ENCODE measurements around the gene CYBRD1.
A peak's percentile ranks its signal among the peaks of the same experiment; 100 is the strongest.
"Not testable (repeated sequence)": the region's sequence is repeated elsewhere in the genome, so short reads cannot be mapped to it uniquely, and the experiment has no call there.

The CYBRD1 gene, protein sequence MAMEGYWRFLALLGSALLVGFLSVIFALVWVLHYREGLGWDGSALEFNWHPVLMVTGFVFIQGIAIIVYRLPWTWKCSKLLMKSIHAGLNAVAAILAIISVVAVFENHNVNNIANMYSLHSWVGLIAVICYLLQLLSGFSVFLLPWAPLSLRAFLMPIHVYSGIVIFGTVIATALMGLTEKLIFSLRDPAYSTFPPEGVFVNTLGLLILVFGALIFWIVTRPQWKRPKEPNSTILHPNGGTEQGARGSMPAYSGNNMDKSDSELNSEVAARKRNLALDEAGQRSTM

DNA sequence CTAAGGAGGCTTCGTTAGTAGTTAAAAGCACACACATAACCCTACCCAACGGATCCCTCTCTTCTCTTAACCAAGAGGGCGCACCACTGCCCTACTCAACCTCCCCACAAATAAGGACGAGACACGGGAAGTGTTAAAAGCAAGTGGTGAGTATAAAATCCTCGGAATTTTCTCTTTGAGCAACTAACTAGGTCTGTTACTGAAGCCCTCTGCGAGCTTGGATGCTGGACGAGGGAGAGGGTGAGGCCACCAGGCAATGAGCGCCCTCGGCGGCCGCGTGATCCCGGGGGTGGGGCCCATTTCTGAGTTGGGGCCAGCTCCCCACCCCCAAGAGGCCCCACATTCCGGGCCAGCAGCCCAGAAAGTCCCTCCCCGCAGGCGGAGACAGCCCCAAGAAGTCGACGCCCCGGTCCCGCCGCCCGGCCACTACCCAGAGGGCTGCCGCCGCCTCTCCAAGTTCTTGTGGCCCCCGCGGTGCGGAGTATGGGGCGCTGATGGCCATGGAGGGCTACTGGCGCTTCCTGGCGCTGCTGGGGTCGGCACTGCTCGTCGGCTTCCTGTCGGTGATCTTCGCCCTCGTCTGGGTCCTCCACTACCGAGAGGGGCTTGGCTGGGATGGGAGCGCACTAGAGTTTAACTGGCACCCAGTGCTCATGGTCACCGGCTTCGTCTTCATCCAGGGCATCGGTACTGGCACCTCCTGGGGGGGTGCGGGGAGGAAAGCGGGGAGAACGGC lies at the start of gene CYBRD1:
Gene CYBRD1 (plus strand): TSS at position 423 of the 736 bp plus-strand sequence. CDS start 72 bp downstream, at position 495.
- peak; percentile 69 to 97 (median 80) for DNase-seq
- intact Hi-C loops (cut with DNase I) = no loop called here

DNA sequence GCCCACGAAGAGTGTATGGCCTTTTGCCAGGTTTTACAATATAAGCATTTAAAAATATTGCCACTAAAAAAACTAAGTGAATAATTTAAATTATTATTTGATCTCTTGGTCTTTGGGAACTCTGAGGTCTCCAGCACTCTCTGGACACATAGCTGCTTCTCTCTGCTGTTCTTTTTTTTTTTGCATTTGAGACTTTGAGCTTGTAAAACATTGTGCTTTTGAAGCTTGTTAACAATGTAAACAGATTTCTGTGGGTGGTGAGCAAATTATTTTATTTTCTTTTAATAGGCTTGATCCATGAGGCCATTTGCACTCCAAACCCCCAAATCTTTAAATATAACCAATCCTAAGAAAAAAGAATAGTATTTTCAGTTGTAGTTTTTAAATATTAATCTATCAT lies 46.3 kb upstream of the CYBRD1 start:
- intact Hi-C loops (cut with DNase I) = no loop called here

DNA sequence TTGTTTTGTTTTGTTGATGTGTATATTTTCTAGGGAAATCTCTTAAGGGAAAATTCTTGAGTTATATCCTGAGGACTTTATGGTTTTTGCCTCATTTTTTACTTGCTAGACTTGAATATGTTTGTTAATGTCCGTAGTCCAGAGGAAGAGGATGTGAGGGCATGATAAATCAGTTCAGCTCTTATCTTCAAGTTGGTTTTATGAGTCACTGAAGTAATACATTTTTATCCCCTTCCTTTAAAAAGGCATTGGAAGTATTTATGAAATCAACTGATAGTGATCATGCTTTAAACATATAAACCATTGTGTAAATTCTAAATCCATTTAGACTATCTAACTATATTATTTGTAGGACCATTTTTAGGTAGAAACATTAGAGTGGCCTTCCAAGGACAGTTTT lies 43.9 kb upstream of the CYBRD1 start:
- no peak for DNase-seq
- intact Hi-C loops (cut with DNase I) = no loop called here

More for the DNA sequence above, 46.3 kb upstream of the CYBRD1 start:
- no peak for DNase-seq

DNA sequence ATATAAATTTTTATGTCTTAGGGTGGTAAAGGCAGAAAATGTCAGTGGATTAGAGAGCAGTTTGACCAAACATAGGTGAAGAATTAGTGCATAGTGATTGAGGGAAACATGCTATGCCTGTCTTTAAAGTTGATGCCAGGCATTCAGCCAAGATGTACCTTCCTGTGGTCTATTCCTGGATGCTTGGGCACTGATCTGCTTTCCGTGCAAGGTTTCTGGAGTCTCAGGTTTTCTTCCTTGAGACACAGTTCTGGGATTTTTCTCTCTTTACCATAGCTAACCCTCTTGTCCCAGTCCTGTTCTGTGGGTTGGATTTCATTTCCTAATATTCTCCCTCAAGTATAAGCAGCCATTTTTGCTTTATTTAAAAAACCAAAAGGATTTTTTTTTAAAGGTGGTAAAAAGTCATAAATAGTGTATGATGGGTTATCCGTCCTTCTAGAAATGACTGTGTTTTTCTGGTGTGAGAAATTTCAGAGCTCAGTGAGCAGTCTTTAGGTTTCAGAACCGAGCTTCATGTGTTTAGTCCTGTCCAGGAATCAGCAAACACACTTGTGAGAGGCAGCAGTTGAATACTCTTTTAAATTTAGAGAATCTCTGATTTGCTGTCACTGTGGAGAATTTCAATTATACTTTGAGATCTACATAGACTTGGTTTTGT lies 43.0 kb upstream of the CYBRD1 start:
- DNase-seq = no peak
- intact Hi-C loops (cut with DNase I) = no loop called here

DNA sequence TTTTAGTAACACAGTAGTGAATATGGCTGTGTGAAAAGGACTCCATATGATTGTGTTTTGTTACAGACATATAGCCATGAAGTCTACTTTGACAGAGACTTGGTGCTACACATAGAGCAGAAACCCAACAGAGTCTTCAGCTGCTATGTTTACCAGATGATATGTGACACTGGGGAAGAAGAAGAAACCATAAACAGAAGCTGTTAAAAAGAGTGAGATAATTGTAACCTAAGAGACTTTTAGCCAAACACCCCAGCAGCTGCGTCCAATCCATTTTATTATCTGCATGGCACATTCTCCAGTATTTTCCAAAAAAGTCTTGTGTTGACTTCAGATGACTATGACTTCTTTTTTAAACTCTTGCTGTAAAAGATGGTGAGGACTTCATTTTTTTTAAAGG lies 41.4 kb upstream of the CYBRD1 start:
- DNase-seq = no peak
- intact Hi-C loops (cut with DNase I) = no loop called here

DNA sequence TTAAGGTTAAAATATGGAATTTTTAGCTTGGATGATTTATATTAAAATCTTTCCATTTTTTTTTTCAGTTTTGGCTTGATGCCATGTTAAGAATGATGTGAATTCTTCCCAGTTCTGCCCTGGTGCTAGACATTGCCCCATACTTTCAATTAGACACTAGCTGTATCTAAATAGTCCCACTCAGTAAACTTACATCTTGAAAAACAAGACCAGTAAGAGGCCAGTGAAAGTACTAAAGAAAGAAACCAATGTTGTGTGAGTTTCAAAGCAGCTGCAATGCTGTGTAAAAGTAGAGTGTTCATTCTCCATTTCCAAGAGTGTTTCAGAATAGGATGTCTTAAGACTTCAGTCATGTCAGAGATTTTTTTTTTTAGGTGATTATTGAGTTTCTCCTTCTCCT lies 40.0 kb upstream of the CYBRD1 start:
- DNase-seq = no peak
- intact Hi-C loops (cut with DNase I) = no loop called here

DNA sequence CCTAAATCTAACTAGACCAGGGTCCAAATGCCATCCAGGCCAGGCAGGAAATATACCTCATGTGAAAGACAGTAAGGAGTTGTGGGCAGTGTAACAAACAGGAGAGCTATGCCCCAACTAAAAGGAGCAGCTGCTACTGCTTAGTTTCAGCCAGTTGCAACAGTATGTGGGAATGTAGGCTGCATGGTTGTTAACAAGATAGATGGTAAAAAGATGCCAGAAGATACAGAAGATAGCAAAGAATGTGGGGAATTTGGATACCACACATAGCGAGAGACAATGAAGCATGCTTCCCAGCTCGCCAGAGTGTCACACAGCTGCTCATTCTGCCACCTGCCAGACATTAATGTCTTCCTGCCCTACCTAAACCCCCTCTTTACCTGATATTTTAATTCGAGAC lies 39.4 kb upstream of the CYBRD1 start:
- intact Hi-C loops (cut with DNase I) = no loop called here
- no peak for DNase-seq

DNA sequence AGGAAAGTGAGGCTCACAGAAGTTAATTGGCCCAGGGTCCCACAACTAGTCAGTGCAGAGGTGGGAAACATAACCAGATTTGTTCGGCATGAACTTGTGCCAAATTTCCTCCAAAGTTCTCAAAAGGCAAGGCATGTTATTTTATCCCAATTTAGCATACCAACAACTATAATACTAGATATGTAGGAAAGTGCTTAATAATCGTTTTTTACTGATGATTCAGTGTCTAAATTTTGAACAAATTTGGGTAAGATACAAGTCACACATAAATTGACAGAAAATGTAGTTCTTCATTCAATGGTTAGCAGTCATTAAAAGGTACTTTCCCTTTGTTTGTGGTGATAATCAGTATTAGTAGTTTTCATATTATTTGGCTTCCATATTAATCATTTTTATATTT lies 38.5 kb upstream of the CYBRD1 start:
- intact Hi-C loops (cut with DNase I) = no loop called here
- DNase-seq = no peak

DNA sequence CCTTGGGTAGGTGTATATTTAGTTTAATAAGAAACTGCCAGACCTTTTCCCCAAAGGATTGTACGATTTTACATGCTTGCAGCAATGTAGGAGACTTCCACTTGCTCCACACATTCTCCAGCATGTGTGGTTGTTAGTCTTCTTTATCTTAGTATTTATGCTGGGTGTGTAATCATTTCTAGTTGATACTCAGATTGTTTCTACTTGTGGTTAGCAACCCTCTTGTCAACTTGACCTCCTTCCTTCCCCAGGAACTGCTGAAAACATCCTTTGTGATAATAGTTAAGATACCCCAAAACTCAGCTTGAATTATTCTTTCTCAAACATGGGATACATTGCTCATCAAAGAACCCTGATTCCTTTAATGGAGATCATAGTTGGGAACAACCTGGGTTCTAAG lies 37.2 kb upstream of the CYBRD1 start:
- no peak for DNase-seq
- intact Hi-C loops (cut with DNase I) = no loop called here

DNA sequence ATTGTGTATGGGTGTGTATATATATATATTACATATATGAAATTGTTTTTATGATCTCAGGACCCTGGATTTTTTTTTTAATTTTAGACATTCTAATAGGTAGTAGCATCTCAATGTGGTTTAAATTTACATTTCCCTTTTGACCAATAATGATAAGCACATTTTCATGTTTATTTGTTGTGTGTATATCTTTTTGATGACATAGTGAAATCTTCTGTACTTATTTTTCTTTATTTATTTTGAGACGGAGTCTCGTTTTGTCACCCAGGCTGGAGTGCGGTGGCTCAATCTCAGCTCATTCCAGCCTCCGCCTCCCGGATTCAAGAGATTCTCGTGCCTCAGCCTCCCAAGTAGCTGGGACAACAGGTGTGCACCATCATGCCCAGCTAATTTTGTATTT lies 35.1 kb upstream of the CYBRD1 start:
- intact Hi-C loops (cut with DNase I) = no loop called here
- DNase-seq = no peak

DNA sequence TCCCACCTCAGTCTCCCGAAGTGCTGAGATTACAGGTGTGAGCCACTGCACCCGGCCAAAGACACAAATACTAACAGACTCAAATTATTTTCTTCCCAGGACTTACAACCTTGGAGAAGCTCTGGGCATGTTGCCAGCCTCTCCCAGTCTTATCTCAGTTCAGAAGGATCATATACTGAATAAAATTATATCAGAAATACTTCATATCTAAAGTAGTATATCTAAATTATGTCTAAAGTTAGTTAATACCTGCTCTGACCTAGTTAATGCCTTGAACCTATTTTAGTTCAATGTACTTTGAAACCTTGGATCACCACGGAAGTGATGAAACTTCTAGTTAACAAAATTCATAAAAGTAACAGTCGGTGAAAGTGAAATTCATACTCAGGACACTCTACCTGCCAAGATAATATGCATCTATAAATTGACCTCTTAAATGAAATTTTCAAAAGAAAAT lies 34.4 kb upstream of the CYBRD1 start:
- DNase-seq = no peak
- intact Hi-C loops (cut with DNase I) = no loop called here

DNA sequence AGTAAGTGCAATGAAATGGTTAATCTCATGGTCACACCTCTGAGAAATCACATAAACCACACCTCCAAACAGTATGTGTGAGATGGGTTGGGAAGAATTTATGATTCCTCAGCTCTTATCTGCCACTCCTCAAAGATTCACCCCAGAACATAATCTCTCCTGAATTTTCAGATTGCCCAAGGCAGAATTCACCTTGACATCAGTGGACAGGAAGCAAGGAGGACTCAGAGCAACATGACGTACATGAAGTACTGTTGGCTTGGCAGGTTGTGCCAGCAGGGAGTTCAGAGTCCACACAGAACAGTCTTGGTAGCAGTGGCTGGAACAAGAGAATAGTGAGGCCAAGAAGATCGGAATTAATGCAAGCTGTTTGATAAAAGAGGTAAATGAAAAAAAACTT lies 31.7 kb upstream of the CYBRD1 start:
- no peak for DNase-seq

DNA sequence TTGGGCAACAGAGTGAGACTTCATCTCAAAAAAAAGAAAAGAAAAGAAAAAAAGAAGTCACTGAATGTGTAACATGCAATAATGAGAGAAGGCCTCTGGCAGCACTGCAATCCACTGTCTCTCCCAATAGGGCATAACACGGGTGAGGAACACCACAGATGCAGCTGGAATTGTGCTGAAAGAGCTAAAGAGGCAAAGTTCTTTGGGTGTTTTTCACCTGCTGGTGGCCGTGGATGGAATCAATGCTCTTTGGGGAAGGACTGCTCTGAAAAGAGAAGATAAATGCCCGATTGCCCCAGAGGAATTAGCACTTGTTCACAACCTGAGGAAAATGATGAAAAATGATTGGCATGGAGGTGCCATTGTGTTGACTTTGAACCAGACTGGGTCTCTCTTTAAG lies 31.0 kb upstream of the CYBRD1 start:
- no peak for DNase-seq
- intact Hi-C loops (cut with DNase I) = no loop called here

More for the DNA sequence above, 31.7 kb upstream of the CYBRD1 start:
- intact Hi-C loops (cut with DNase I) = no loop called here

DNA sequence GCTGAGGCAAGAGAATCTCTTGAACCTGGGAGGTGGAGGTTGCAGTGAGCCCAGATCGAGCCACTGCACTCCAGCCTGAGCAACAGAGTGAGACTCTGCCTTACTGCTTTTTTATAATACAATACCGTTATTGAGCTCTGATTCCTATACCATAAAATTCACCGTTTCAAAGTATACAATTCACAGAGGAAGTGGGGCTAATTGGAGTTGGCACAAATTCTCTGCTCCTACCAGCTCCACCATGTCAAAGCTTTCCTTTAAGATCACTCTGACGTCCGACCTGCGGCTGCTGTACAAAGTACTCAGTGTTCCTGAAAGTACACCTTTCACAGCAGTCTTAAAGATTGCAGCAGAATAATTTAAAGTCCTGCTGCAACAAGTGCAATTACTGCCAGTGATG lies 29.6 kb upstream of the CYBRD1 start:
- intact Hi-C loops (cut with DNase I) = no loop called here
- DNase-seq = no peak

DNA sequence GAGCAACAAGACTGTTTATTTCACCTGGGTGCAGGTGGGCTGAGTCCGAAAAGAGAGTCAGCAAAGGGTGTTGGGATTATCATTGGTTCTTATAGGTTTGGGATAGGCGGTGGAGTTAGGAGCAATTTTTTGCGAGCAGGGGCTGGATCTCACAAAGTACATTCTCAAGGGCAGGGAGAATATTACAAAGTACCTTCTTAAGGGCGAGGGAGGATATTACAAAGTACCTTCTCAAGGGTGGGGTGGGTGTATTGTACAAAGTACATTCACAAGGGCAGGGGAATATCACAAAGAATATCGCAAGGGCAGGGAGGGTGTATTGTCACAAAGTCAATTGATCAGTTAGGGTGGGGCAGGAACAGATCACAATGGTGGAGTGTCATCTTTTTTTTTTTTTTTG lies 24.6 kb upstream of the CYBRD1 start:
- intact Hi-C loops (cut with DNase I); DNase-seq: not testable (repeated sequence)

DNA sequence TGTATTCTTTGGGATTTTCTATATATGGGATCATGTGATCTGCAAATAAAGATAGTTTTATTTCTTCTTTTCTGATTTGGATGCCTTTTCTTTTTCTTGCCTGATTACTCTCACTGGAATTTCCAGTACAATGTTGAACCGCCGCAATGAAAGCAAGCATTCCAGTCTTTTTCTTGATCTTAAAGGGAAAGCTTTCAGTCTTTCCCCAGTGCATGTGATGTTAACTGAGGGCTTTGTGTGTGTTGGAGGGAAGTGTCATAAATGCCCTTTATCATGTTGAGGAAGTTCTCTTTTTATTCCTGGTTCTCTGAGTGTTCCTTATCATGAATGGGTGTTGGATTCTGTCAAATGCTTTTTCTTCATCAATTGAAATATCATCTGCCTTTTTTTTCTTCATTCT lies 16.9 kb upstream of the CYBRD1 start:
- no peak for DNase-seq
- intact Hi-C loops (cut with DNase I) = no loop called here

DNA sequence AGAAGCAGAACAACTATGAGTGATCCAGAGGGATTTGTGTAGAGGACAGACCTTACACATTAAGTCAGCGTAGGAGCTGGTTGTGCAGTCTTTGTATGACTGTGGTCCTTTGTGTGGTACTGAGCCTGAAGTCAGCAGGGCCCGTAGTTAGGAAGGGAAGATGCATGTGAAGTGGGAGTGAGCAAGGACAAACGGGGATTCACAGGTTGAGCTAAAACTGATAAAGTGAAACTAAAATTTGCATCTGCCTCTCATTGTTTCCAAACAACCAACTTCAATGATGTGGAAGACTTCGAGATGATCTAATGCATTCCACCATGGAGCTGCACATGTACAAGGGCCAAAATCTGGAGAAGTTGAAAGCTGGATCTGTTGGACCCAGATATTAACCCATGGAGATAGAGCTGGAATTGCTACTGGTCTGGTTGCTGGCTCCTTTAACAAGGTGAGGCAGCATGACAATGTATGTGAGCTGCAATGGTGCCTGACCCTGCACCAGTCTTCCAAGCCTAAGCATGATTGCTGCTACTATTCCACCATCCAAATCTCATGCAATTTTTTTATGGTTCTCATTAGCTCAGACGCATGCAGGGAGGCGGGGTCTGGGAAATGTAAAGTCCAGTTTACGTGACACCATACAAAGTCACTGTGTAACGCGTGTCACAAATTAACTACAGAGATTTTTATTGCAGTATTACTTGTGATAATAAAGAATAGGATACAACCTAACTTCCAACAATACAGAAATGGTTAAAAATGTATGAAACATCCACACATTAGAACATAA lies 12.1 kb upstream of the CYBRD1 start:
- intact Hi-C loops (cut with DNase I) = no loop called here
- DNase-seq = no peak

DNA sequence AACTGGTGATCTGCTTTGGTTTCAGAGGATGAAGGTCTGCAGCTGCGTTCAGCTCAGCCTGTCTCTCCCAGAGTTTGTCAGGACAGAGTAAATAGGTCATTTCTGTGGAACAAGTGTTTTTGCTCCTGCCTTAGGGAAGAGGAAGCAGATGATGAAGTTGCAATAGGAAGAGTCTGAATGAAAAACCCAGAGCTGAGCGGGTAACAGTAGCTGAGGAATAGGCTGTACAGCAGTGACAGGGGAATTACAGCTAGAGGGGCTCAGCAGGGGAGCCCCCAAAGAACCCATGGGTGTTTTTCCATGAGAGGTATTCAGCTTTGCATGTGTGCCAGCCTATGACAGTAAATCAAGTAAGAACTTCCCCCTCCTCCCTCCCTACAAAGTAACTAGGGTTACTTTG lies 10.3 kb upstream of the CYBRD1 start:
- intact Hi-C loops (cut with DNase I) = no loop called here
- no peak for DNase-seq

DNA sequence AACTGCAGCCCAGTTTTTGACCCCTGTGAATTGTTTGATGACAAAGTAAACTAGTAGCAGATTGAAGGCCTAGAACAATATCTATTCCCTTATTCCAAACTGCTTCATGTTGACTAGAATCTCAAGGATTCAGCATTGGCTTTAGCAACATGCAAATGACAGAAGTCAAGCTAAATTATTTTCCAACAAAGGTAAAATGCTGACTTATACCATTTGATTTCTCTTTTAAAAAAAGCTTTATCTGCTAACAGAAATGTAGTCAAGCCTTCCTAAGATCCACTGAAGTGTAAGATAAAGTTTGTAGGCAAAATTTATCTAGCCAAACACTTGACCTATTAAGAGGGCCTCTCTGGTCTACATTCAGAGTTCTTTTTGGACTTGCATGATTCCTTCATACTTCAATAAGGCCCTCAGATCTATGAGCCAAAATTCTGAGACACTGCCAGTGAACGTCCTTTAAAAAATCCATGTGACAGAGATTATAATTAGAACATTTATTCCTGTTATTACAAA lies 9.5 kb upstream of the CYBRD1 start:
- intact Hi-C loops (cut with DNase I) = no loop called here
- no peak for DNase-seq

DNA sequence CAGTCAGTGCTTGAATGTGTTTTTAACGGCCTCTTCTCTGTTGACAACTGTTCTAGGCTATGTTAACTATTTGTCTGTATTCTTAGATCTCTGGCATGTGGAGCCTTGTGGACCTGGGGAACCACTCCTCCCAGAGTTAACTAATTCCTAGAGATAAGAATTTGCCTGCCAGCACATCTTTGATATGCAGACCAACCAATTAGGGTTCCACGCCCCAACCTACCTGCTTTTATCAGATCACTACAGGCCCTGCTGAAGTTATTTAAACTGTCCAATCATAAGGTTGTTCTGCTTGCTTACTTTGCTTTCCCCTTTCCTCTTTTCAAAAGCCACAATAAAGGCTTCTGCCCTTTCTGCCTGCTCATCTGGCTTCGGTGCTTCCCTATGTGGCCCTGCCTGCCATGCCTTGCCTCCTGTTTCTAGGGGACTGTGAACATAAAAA lies 8.5 kb upstream of the CYBRD1 start:
- no peak for DNase-seq
- intact Hi-C loops (cut with DNase I) = no loop called here

Data from posterior cingulate gyrus (tissue), 11 donors.